A549 (cell line): Measurements from ENCODE around the gene ERCC6L.

Source experiments
- CTCF ChIP-seq: fragments of >200 bp; sonication (Bioruptor Twin); formaldehyde crosslinking; IDR thresholded peaks from 3 replicates; pipeline ENCODE4 v1.5.1; 2016
- EP300 ChIP-seq, 2 experiments: fragments of >200 bp; sonication (Bioruptor Twin); formaldehyde crosslinking; IDR thresholded peaks; 2 replicates in 1 of 2; 3 replicates in 1 of 2; pipeline ENCODE4 v1.6.1; 2016 to 2017
- HOXA7 ChIP-seq: fragments of 250-450 bp; sonication (Bioruptor Pico); IDR thresholded peaks from 2 replicates; pipeline ENCODE4 v1.5.0; 2020; ENCODE audit warnings: mild to moderate bottlenecking, moderate library complexity
- JUN ChIP-seq, 2 experiments: fragments of >200 bp; sonication (Bioruptor Twin); formaldehyde crosslinking; IDR thresholded peaks; 2 replicates in 1 of 2; 3 replicates in 1 of 2; pipeline ENCODE4 v1.6.1; 2016 to 2017
- MAZ ChIP-seq: fragments of 150-350 bp; IDR thresholded peaks from 2 replicates; pipeline ENCODE4 v1.6.1; 2014; ENCODE audit warnings: antibody characterized with exemption, low read depth, low read length, borderline replicate concordance
- POLR2A ChIP-seq: IDR thresholded peaks from 2 replicates; pipeline ENCODE4 v1.6.1; 2012; ENCODE audit warnings: mild to moderate bottlenecking, low read length
- POLR2AphosphoS2 ChIP-seq: conservative IDR thresholded peaks from 2 replicates; pipeline ENCODE4 v1.6.1; 2012; ENCODE audit warnings: low read length, improper control_type of control experiment, inconsistent platforms
- REST ChIP-seq: fragments of 200-600 bp; sonication (generic); IDR thresholded peaks from 2 replicates; pipeline ENCODE4 v1.6.1; 2016; ENCODE audit warnings: antibody characterized with exemption, mild to moderate bottlenecking, moderate library complexity
- SMC3 ChIP-seq: fragments of >200 bp; sonication (Bioruptor Twin); formaldehyde crosslinking; IDR thresholded peaks from 3 replicates; pipeline ENCODE4 v1.6.1; 2018; ENCODE audit warnings: inconsistent platforms
- TF ChIP-seq, protein P1 (sequence below): fragments of 450-650 bp; IDR thresholded peaks from 2 replicates; pipeline ENCODE4 v1.6.1; 2014; ENCODE audit warnings: antibody characterized with exemption

GRCh38 chrX:72230290-72230689 is 8.5 kb downstream of the ERCC6L start:
- TF ChIP-seq CTCF (no peak), HOXA7 (CRISPR knock-in tag) (no peak), MAZ (no peak), EP300 (IDR thresholded peaks at IDR 0.05) (no peak), POLR2A (no peak), POLR2AphosphoS2 (no peak), JUN (IDR thresholded peaks at IDR 0.05) (no peak), SMC3 (no peak), REST (no peak)
- TF ChIP-seq, protein P1, sequence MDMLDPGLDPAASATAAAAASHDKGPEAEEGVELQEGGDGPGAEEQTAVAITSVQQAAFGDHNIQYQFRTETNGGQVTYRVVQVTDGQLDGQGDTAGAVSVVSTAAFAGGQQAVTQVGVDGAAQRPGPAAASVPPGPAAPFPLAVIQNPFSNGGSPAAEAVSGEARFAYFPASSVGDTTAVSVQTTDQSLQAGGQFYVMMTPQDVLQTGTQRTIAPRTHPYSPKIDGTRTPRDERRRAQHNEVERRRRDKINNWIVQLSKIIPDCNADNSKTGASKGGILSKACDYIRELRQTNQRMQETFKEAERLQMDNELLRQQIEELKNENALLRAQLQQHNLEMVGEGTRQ, result no peak
